Measurements from ENCODE around the gene ATP2B2.

Gene ATP2B2

GRCh38 chr3:10283638-10284037, 221.7 kb downstream of the ATP2B2 start:
- H3K4me3 ChIP-seq (ENCODE audit: low read depth, low read length), result no peak overlapping the region
- no peak for TF ChIP-seq CTCF (IDR thresholded peaks at IDR 0.05; ENCODE audit: low read depth, low read length)

- no peak for TF ChIP-seq CTCF (IDR thresholded peaks at IDR 0.05; ENCODE audit: low read depth, low read length)
- H3K4me3 ChIP-seq (ENCODE audit: low read depth, low read length), result no peak overlapping the region
Observed at GRCh38 chr3:10281951-10282350, 223.4 kb downstream of the ATP2B2 start.

GRCh38 chr3:10280571-10280970, 224.8 kb downstream of the ATP2B2 start:
- no peak overlapping the region for H3K4me3 ChIP-seq (ENCODE audit: low read depth, low read length)
- no peak for TF ChIP-seq CTCF (IDR thresholded peaks at IDR 0.05; ENCODE audit: low read depth, low read length)

- TF ChIP-seq CTCF (IDR thresholded peaks at IDR 0.05; ENCODE audit: low read depth, low read length), result no peak
- H3K4me3 ChIP-seq (ENCODE audit: low read depth, low read length), result no peak overlapping the region
Observed at GRCh38 chr3:10280177-10280529, 225.2 kb downstream of the ATP2B2 start.

GRCh38 chr3:10279384-10280176, 225.8 kb downstream of the ATP2B2 start:
- no peak for TF ChIP-seq CTCF (IDR thresholded peaks at IDR 0.05; ENCODE audit: low read depth, low read length)
- H3K4me3 ChIP-seq (ENCODE audit: low read depth, low read length), result no peak overlapping the region

GRCh38 chr3:10278501-10278900, 226.9 kb downstream of the ATP2B2 start:
- no peak overlapping the region for H3K4me3 ChIP-seq (ENCODE audit: low read depth, low read length)
- TF ChIP-seq CTCF (IDR thresholded peaks at IDR 0.05; ENCODE audit: low read depth, low read length), result no peak

- no peak overlapping the region for H3K4me3 ChIP-seq (ENCODE audit: low read depth, low read length)
Observed at GRCh38 chr3:10277115-10277625, 228.2 kb downstream of the ATP2B2 start.

More at GRCh38 chr3:10277115-10277625, 228.2 kb downstream of the ATP2B2 start:
- no peak for TF ChIP-seq CTCF (IDR thresholded peaks at IDR 0.05; ENCODE audit: low read depth, low read length)
